OCI-LY3 (cell line): ENCODE measurements around the gene TRPV2.

Experiments
- EZH2phosphoT487 ChIP-seq: fragments of 200-600 bp; shearing (Covaris generic); IDR thresholded peaks from 2 replicates; pipeline ENCODE4 v1.6.1; 2018; ENCODE audit warnings: antibody characterized with exemption, mixed run types, low read depth
- TF ChIP-seq, protein P1 (sequence below): fragments of 200-600, 300-600 bp; sonication (generic); IDR thresholded peaks from 2 replicates; pipeline ENCODE4 v1.5.1; 2014; ENCODE audit warnings: antibody characterized with exemption, low read length, low read depth

DNA sequence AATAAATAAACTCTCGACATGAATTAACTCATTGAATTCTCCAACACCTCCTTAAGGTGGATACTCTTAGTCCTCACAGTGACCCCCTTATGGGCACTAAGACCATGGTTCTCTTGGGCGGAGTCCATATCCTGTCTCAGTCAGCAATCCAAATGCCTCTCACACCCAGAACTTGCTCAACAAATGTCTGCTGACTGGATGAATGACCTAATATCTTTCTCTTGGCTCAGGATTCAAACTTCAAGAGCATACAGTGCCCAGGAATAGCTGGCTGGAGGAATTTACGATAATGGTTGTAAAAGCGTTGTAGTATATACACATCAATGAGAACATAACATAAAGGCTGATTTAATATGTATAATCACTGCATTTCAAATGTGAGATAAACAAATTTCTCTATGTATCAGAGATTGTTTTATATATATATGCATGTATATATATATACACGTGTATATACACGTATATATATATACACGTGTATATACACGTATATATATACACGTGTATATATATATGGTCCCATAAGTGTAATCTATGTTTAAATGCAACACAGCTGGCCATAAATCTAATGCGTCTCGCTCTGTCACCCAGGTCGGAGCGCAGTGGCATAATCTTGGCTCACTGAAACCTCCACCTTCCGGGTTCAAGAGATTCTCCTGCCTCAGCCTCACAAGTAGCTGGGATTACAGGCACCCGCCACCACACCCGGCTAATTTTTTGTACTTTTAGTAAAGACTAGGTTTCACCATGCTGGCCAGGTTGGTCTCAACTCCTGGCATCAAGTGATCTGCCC lies 41.0 kb upstream of the TRPV2 start:
- TF ChIP-seq, protein P1, sequence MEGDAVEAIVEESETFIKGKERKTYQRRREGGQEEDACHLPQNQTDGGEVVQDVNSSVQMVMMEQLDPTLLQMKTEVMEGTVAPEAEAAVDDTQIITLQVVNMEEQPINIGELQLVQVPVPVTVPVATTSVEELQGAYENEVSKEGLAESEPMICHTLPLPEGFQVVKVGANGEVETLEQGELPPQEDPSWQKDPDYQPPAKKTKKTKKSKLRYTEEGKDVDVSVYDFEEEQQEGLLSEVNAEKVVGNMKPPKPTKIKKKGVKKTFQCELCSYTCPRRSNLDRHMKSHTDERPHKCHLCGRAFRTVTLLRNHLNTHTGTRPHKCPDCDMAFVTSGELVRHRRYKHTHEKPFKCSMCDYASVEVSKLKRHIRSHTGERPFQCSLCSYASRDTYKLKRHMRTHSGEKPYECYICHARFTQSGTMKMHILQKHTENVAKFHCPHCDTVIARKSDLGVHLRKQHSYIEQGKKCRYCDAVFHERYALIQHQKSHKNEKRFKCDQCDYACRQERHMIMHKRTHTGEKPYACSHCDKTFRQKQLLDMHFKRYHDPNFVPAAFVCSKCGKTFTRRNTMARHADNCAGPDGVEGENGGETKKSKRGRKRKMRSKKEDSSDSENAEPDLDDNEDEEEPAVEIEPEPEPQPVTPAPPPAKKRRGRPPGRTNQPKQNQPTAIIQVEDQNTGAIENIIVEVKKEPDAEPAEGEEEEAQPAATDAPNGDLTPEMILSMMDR: no peak
- TF ChIP-seq EZH2phosphoT487: no peak
